Frontal cortex (tissue), 4 donors: ENCODE data around the gene XPC. TPM values are rescaled to one million over a fixed set of nuclear protein-coding genes. Genes with fewer than 3 reads are reported as not detected.

Experiments
- DNase-seq, 2 donors: peaks; one replicate each; pipeline ENCODE4 v3.0.0; 2012; ENCODE audit warnings: low spot score in 2 of 2
- FAIRE-seq: peaks from 2 replicates; lab custom pipeline; 2012; peaks lifted over from hg19 to GRCh38; lab: Jason Lieb, UNC
- total RNA-seq: library from RNA; depleted of rRNA; stranded (reverse); fragments of >200 nt; gene quantifications from one replicate; pipeline ENCODE4 v1.2.3, GENCODE V29; 2014
- donor health status: control.
- donor health status: control.
- donor health status: control.

Gene XPC
- total RNA-seq, 1 donor from 2014 or later = 9.8 TPM

DNA sequence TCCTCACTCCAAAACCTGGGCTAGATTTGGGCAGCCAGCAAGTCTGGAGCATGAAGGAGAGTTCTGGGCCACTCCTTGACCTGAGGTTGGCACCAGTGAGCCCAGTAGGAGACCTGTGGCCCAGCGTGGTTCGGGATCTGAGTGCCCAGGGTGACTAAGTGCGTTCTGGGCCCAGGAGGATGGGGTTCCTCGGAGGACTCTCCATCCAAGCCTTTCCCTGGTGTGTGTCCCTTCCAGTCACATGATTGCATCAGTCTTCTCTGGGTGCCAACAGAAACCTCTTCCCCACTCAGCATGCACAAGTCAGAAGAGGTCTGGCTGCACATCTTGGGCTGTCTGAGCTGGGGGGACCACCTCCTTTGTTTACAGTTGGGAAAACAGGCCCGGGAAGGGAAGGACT, 38.6 kb downstream of the XPC start:
- no peak for DNase-seq
- no peak for FAIRE-seq

GRCh38 chr3:14138878-14139655, 39.3 kb downstream of the XPC start:
- FAIRE-seq = no peak

GRCh38 chr3:14138109-14138877, 40.1 kb downstream of the XPC start:
- no peak for FAIRE-seq
- no peak for DNase-seq

More at GRCh38 chr3:14138878-14139655, 39.3 kb downstream of the XPC start:
- DNase-seq = no peak

- DNase-seq (no peak), FAIRE-seq (no peak)
Measured at GRCh38 chr3:14137445-14137844, 41.0 kb downstream of the XPC start.

GRCh38 chr3:14137004-14137403, 41.4 kb downstream of the XPC start:
- FAIRE-seq = no peak

GRCh38 chr3:14135581-14135980, 42.8 kb downstream of the XPC start:
- no peak for FAIRE-seq

More at GRCh38 chr3:14137004-14137403, 41.4 kb downstream of the XPC start:
- no peak for DNase-seq

DNA sequence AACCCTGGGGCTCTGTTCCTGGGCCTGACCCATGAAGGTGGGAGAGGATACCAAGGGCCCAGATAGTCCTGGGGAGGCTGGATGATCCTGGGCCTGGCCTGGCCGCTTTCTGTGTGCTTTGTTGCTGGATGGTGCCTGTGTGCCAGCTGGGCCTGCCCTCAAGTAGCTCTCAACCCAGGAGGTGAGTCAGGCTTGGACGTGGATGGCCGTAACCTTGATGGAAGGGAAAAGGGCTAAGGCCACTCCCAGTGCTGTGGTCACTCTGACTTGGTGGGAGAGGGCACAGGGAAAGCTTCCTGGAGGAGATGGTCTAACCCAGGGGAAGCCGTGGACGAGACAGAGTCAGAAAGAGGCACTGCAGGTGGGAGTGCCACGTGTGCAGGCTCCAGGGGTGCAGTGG, 44.1 kb downstream of the XPC start:
- FAIRE-seq = no peak
- no peak for DNase-seq

More at GRCh38 chr3:14135581-14135980, 42.8 kb downstream of the XPC start:
- DNase-seq = no peak

- FAIRE-seq = no peak
Measured at GRCh38 chr3:14133876-14134275, 44.5 kb downstream of the XPC start.

DNA sequence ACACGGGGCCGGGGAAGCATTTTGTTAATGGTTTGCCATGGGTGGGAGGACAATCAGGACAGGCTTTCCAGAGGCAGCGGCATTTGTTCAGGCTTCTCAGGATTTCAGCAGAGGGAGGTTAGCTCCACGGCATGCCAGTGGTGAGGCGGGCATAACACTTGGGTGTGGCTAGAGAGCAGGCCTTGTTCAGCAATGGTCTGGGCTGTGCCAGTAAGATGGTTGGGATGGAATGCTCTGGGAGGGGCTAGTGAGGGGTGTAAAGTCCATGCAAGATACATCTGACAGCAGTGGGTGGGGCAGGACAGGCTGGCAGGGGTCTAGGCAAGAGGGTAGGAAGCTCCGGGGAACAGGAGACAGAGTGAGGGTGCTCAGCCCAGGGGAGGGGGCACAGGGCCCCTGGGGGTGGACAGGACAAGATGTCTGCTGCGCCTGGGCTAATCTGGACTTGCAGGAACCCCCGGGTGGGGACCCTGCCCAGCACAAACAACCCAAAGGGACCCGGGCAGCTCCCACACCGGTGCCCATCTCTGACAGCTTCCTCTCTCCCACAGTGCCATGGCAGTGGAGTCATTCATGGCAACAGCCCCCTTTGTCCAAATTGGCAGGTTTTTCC, 45.1 kb downstream of the XPC start:
- DNase-seq = no peak
- FAIRE-seq = no peak

More at GRCh38 chr3:14133876-14134275, 44.5 kb downstream of the XPC start:
- DNase-seq = no peak

DNA sequence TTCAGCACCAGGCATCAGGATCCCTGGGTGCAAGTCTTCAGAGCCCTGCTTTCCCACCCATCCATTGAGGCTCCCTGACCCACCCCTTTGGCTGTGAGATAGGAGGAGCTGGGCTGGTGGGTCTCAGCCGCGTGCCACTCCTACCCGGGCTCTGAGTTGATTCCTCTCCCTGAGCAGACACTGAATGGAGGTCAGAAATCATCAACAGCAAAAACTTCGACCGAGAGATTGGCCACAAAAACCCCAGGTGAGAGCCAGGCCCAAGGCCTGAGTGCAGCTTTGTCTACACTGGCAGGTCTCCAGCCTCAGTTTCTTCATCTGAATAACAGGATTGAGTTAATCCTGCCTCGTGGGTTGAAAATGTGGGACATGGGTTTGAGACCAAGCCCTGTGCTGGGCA, 45.7 kb downstream of the XPC start:
- FAIRE-seq = no peak
- no peak for DNase-seq

- DNase-seq (no peak), FAIRE-seq (no peak)
Measured at GRCh38 chr3:14132120-14132519, 46.3 kb downstream of the XPC start.

- no peak for FAIRE-seq
- no peak for DNase-seq
Measured at GRCh38 chr3:14131134-14131533, 47.3 kb downstream of the XPC start.

DNA sequence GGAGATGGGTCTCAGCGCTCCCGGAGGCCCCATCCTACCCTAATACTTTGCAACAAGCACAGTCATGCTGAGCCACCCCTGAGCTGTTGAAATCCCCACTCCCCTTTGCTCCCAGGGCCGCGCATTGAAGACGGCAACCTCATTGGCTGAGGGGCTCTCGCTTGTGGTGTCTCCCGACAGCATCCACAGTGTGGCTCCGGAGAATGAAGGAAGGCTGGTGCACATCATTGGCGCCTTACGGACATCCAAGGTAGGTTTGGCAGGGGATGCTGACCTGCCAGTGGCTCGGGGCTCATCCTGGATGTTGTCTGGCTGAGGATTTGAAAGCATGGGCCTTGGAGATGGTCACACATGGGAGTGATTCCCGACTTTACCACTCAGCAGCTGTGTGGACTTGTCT, 47.7 kb downstream of the XPC start:
- no peak for DNase-seq

GRCh38 chr3:14130230-14130629, 48.2 kb downstream of the XPC start:
- FAIRE-seq (no peak), DNase-seq (no peak)

More for the DNA sequence above, 47.7 kb downstream of the XPC start:
- no peak for FAIRE-seq

DNA sequence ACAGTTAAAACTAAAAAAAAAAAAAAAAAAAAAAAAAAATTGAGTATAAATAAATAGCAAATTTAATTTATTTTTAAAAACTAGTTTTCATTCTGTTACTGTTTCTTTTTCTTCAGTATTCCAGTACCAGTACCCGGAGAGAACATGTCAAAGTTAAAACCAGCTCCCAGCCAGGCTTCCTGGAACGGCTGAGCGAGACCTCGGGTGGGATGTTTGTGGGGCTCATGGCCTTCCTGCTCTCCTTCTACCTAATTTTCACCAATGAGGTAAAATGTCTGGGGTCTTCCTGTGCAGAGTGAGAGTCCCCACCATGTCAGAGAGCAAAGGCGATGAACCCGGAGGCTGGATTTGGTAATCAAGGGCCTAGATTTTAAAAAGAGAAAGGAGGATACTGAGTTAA, 49.1 kb downstream of the XPC start:
- no peak for FAIRE-seq

DNA sequence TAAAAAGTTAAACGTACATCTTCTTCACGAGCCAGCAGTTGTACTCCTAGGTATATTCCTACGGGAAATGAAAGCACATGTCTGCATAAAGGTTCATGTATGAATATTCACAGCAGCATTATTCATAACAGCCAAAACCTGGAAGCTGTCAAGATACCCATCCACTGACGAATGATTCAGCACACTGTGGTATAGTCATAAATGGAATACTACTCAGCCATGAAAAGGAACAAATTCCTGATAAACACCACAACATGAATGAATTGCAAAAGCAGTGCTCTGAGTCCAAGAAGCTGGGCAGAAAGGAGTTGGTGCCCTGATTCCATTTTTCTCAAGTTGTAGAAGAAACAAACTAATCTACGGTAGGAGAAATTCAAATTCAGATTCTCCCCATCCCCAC, 49.7 kb downstream of the XPC start:
- FAIRE-seq (no peak), DNase-seq (no peak)

More for the DNA sequence above, 49.1 kb downstream of the XPC start:
- DNase-seq = no peak

GRCh38 chr3:14127516-14128161, 50.8 kb downstream of the XPC start:
- DNase-seq = no peak
- no peak for FAIRE-seq

GRCh38 chr3:14126887-14127505, 51.4 kb downstream of the XPC start:
- DNase-seq (no peak), FAIRE-seq (no peak)

- no peak for DNase-seq
- FAIRE-seq = no peak
Measured at GRCh38 chr3:14126017-14126886, 52.1 kb downstream of the XPC start.
